ENCODE data around the gene WASHC2C. TPM values are rescaled to one million over a fixed set of nuclear protein-coding genes. Genes with fewer than 3 reads are reported as not detected.
A peak's percentile ranks its signal among the peaks of the same experiment; 100 is the strongest.
"Not testable (repeated sequence)": the region's sequence is repeated elsewhere in the genome, so short reads cannot be mapped to it uniquely, and the experiment has no call there.

Gene WASHC2C
- total RNA-seq, 1 experiment from 2014 or later, result 34.2 TPM

DNA sequence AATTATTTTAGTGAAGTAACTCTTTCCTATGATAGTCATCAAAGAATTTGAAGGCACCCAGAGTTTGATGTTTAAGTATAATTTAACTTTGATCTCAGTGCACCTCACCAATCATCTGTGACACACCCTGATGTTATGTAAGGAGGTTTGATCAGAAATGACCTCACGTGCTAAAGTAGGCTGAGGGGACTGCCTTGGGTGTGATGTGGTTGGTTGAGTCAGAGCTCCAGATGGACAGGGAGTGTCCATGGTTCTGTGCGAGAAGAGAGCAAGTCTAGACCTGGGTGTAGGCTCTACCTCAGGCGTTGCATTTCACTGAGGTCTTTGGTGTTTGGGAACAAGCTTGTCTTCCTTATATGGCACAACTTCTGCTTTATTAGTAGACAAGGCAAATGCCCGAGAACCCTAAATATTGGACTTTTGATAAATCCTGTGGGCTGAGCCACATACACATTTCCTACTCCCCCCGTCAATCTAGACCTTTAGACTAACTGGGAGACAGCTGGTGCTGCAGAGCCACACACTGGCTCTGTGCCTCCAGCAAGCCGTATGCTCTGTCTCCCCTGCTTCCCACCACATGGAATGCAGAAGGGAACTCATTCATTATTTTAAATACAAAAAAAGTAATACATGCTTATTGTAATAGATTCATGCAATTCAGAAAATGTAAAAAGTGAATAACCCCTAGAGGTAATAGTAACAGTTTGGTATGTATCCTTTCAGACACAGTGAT lies 63.8 kb downstream of the WASHC2C start:
- BruUV-seq (replicated peaks); POLR2A ChIA-PET (ENCODE audit: unreplicated experiment); H3K36me3 ChIP-seq (ENCODE audit: low read depth); H3F3A ChIP-seq (ENCODE audit: insufficient read depth, low read depth); H3K4me1 ChIP-seq (replicated peaks; ENCODE audit: insufficient read depth); H3K9me2 ChIP-seq (ENCODE audit: insufficient read depth); H2AFZ ChIP-seq; H3K4me2 ChIP-seq; H4K20me1 ChIP-seq (ENCODE audit: insufficient read depth); intact Hi-C loops (cut with micrococcal nuclease; ENCODE audit: unreplicated experiment); H3K4me3 ChIP-seq; H3K27ac ChIP-seq; CTCF ChIA-PET; H3K79me2 ChIP-seq (ENCODE audit: low read depth); DNase-seq; H3K27me3 ChIP-seq (ENCODE audit: insufficient read depth, low read depth); H3K9me3 ChIP-seq (ENCODE audit: insufficient read depth, low read depth): not testable (repeated sequence)

DNA sequence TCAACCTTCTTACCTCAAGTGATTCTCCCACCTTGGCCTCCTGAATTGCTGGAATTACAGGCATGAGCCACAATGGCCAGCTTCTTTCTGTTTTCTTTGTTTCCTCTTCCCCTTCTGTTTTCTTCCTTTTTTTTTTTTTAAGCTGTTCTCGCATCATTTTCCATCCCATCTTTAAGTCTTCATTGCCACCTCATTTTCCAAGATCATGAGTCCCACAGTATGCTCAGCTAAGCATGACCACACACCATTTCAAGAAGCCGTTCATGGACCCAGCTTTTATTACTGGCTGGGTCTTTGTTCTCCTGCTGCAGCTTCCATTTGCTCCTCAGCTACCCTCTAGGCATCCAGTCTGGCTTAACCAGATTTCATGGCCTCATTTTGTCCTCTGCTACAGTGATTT lies 67.7 kb downstream of the WASHC2C start:
- H2AFZ ChIP-seq; H3K27ac ChIP-seq; H3K9me2 ChIP-seq (ENCODE audit: insufficient read depth); DNase-seq; POLR2A ChIA-PET (ENCODE audit: unreplicated experiment); BruUV-seq (replicated peaks); H3K79me2 ChIP-seq (ENCODE audit: low read depth); H3K4me1 ChIP-seq (replicated peaks; ENCODE audit: insufficient read depth); H3K27me3 ChIP-seq (ENCODE audit: insufficient read depth, low read depth); CTCF ChIA-PET; H4K20me1 ChIP-seq (ENCODE audit: insufficient read depth); H3K36me3 ChIP-seq (ENCODE audit: low read depth); intact Hi-C loops (cut with micrococcal nuclease; ENCODE audit: unreplicated experiment); H3K9me3 ChIP-seq (ENCODE audit: insufficient read depth, low read depth); H3K4me2 ChIP-seq; H3K4me3 ChIP-seq; H3F3A ChIP-seq (ENCODE audit: insufficient read depth, low read depth): not testable (repeated sequence)

DNA sequence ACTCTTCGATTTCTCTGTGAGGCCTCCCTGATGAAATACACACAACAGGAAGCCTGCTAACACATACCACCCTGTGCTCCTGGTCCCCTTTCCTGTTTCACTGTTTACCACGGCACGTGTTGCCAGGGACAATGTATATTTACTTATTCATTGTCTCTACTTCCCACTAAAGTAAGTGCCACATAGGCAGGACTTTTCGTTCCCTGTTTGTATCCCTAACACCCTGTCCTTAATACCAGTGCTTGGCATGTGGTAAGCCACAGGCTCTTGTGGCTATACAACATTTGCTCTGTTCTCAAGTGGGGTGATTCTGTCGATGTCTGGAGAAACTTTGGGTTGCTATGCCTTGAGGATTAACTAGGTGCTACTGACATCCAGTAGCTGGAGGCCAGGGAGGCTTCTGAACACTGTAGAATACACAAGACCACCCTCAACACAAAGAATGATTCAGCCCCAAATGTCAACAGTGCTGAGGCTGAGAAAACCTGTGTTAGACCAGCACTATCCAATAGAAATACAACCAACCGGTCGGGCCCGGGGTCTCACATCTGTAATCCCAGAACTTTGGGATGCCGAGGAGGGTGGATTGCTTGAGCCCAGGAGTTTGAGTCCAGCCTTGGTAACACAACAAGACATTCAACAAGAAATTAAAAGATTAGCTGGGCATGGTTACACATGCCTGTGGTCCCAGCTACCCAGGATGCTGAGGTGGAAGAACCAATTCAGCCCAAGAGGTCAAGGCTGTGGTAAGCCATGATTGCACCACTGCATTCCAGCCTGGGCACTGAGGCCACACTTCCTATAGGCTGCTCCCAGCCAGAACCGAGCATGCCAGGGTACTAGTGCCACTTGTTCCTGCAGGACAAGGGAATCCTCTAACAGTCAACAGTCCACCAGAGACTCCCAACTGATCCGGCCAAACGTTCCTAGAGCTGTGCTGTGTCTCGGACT lies 76.3 kb downstream of the WASHC2C start:
- H2AFZ ChIP-seq; H4K20me1 ChIP-seq (ENCODE audit: insufficient read depth); H3K27ac ChIP-seq; BruUV-seq (replicated peaks); CTCF ChIA-PET; H3F3A ChIP-seq (ENCODE audit: insufficient read depth, low read depth); H3K79me2 ChIP-seq (ENCODE audit: low read depth); H3K9me2 ChIP-seq (ENCODE audit: insufficient read depth); POLR2A ChIA-PET (ENCODE audit: unreplicated experiment); H3K9me3 ChIP-seq (ENCODE audit: insufficient read depth, low read depth); H3K36me3 ChIP-seq (ENCODE audit: low read depth); intact Hi-C loops (cut with micrococcal nuclease; ENCODE audit: unreplicated experiment); H3K4me3 ChIP-seq: not testable (repeated sequence)
- peak; percentile 75 to 83 for DNase-seq
- H3K4me2 ChIP-seq, result peak overlapping the region; percentile 16; the same call in 1 of the 2 replicates
- H3K27me3 ChIP-seq (ENCODE audit: insufficient read depth, low read depth), result peaks cover 28% of the 10 kb centered on the region
- peaks cover 13% of the 10 kb centered on the region for H3K4me1 ChIP-seq (replicated peaks; ENCODE audit: insufficient read depth)

GRCh38 chr10:45804996-45805395 lies 77.9 kb downstream of the WASHC2C start:
- Histone ChIP-seq H3K27me3 (ENCODE audit: insufficient read depth, low read depth) (peaks cover 27% of the 10 kb centered on the region), H3K4me1 (replicated peaks; ENCODE audit: insufficient read depth) (peaks cover 13% of the 10 kb centered on the region)
- H3K9me3 ChIP-seq (ENCODE audit: insufficient read depth, low read depth); intact Hi-C loops (cut with micrococcal nuclease; ENCODE audit: unreplicated experiment); POLR2A ChIA-PET (ENCODE audit: unreplicated experiment); H3K9me2 ChIP-seq (ENCODE audit: insufficient read depth); H3K79me2 ChIP-seq (ENCODE audit: low read depth); H3K36me3 ChIP-seq (ENCODE audit: low read depth); H2AFZ ChIP-seq; H3K4me2 ChIP-seq; CTCF ChIA-PET; H3K27ac ChIP-seq; H4K20me1 ChIP-seq (ENCODE audit: insufficient read depth); DNase-seq; H3K4me3 ChIP-seq; BruUV-seq (replicated peaks); H3F3A ChIP-seq (ENCODE audit: insufficient read depth, low read depth): not testable (repeated sequence)

GRCh38 chr10:45809837-45810236 lies 82.8 kb downstream of the WASHC2C start:
- Histone ChIP-seq H3K9me2 (ENCODE audit: insufficient read depth) (no peaks in the 10 kb centered on the region), H4K20me1 (ENCODE audit: insufficient read depth) (no peaks in the 10 kb centered on the region), H3K79me2 (ENCODE audit: low read depth) (no peaks in the 10 kb centered on the region), H2AFZ (no peak overlapping the region), H3F3A (ENCODE audit: insufficient read depth, low read depth) (no peaks in the 10 kb centered on the region), H3K36me3 (ENCODE audit: low read depth) (no peaks in the 10 kb centered on the region), H3K27ac (no peak overlapping the region), H3K27me3 (ENCODE audit: insufficient read depth, low read depth) (peaks cover 21% of the 10 kb centered on the region), H3K4me3 (no peak overlapping the region), H3K4me1 (replicated peaks; ENCODE audit: insufficient read depth) (no peaks in the 10 kb centered on the region), H3K4me2 (no peak overlapping the region), H3K9me3 (ENCODE audit: insufficient read depth, low read depth) (no peaks in the 10 kb centered on the region)
- POLR2A ChIA-PET (ENCODE audit: unreplicated experiment), result no interaction called here
- no peak for TF ChIP-seq EZH2 (IDR thresholded peaks at IDR 0.05; ENCODE audit: low read depth)
- TF ChIP-seq CTCF (conservative IDR thresholded peaks at IDR 0.05), result 0 out of 2 replicates have a peak, but pooled peaks have one; percentile 32
- CTCF ChIA-PET, result no interaction called here
- BruUV-seq (replicated peaks), result no TSS peak
- intact Hi-C loops (cut with micrococcal nuclease; ENCODE audit: unreplicated experiment), result loop anchor here (10.0 kb wide), 1 partner anchor 505 kb away; no protein-coding TSS in a partner anchor
- DNase-seq, result no peak

Measured in PC-9 (cell line).